ENCODE data around the gene SEMA5B. TPM values are rescaled to one million over a fixed set of nuclear protein-coding genes. Genes with fewer than 3 reads are reported as not detected.

SEMA5B gene
- total RNA-seq, 1 experiment from 2014 or later, result not detected

GRCh38 chr3:122873741-122874515, 153.6 kb downstream of the SEMA5B start:
- BruUV-seq (replicated peaks), result no TSS peak
- Histone ChIP-seq H3K27me3 (ENCODE audit: insufficient read depth, low read depth) (no peaks in the 10 kb centered on the region), H3F3A (ENCODE audit: insufficient read depth, low read depth) (no peaks in the 10 kb centered on the region), H3K9me2 (ENCODE audit: insufficient read depth) (no peaks in the 10 kb centered on the region; the same call in 1 of the 2 replicates), H3K79me2 (ENCODE audit: low read depth) (no peaks in the 10 kb centered on the region), H3K27ac (no peak overlapping the region), H3K9me3 (ENCODE audit: insufficient read depth, low read depth) (no peaks in the 10 kb centered on the region), H3K4me2 (no peak overlapping the region), H3K4me1 (replicated peaks; ENCODE audit: insufficient read depth) (no peaks in the 10 kb centered on the region), H2AFZ (no peak overlapping the region), H3K36me3 (ENCODE audit: low read depth) (no peaks in the 10 kb centered on the region), H4K20me1 (ENCODE audit: insufficient read depth) (no peaks in the 10 kb centered on the region), H3K4me3 (no peak overlapping the region)
- ChIA-PET POLR2A (ENCODE audit: unreplicated experiment) (no interaction called here), CTCF (no interaction called here)
- no peak for TF ChIP-seq EZH2 (IDR thresholded peaks at IDR 0.05; ENCODE audit: low read depth)
- intact Hi-C loops (cut with micrococcal nuclease; ENCODE audit: unreplicated experiment), result no loop called here
- DNase-seq, result no peak

DNA sequence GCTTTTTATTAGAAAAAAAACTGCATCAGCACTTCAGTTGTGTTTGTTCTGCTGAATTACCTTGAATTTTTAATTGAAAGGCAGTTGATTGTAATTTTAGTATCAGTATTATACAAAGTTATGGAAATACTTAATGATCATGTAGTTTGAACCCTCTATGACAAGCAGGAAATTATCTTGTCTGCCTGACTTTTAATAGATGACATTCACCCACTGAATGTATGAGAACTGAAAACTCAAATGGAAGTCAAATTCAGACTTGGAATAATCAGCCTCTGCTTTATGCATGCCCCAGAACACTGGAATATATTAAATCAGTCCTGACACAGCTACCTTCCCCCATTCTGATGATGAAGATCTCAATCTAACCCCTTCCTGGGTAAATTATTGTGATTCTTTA, 159.2 kb downstream of the SEMA5B start:
- Histone ChIP-seq H3K27me3 (ENCODE audit: insufficient read depth, low read depth) (no peaks in the 10 kb centered on the region), H3K4me2 (no peak overlapping the region), H3K79me2 (ENCODE audit: low read depth) (no peaks in the 10 kb centered on the region), H2AFZ (no peak overlapping the region), H3K9me2 (ENCODE audit: insufficient read depth) (no peaks in the 10 kb centered on the region; the same call in 1 of the 2 replicates), H3K27ac (no peak overlapping the region), H3K4me3 (no peak overlapping the region), H4K20me1 (ENCODE audit: insufficient read depth) (no peaks in the 10 kb centered on the region), H3F3A (ENCODE audit: insufficient read depth, low read depth) (no peaks in the 10 kb centered on the region), H3K9me3 (ENCODE audit: insufficient read depth, low read depth) (no peaks in the 10 kb centered on the region), H3K36me3 (ENCODE audit: low read depth) (no peaks in the 10 kb centered on the region), H3K4me1 (replicated peaks; ENCODE audit: insufficient read depth) (no peaks in the 10 kb centered on the region)
- no peak for DNase-seq
- CTCF ChIA-PET, result no interaction called here
- no TSS peak for BruUV-seq (replicated peaks)
- intact Hi-C loops (cut with micrococcal nuclease; ENCODE audit: unreplicated experiment), result no loop called here
- POLR2A ChIA-PET (ENCODE audit: unreplicated experiment), result no interaction called here
- TF ChIP-seq CTCF (conservative IDR thresholded peaks at IDR 0.05), result no peak
- no peak for TF ChIP-seq EZH2 (IDR thresholded peaks at IDR 0.05; ENCODE audit: low read depth)

DNA sequence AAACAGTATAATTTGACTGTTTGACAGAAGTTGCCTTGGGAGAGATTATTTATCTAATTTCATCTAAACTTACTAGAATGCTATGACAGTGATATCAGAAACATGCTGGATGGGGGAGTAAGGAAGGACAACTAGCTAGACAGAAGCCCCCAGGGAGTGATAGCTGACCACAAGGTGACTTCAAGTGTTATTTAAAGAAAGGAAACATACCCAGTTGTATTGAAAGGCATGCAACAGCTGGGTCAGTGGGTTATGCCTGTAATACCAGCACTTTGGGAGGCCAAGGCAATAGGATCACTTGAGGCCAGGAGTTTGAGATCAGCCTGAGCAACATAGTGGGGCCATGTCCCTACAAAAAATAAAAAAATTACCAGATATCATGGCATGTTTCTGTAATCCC, 163.1 kb downstream of the SEMA5B start:
- Histone ChIP-seq H3K9me3 (ENCODE audit: insufficient read depth, low read depth) (no peaks in the 10 kb centered on the region), H3F3A (ENCODE audit: insufficient read depth, low read depth) (no peaks in the 10 kb centered on the region), H4K20me1 (ENCODE audit: insufficient read depth) (no peaks in the 10 kb centered on the region), H3K79me2 (ENCODE audit: low read depth) (no peaks in the 10 kb centered on the region), H2AFZ (no peak overlapping the region), H3K4me3 (no peak overlapping the region), H3K27me3 (ENCODE audit: insufficient read depth, low read depth) (no peaks in the 10 kb centered on the region), H3K9me2 (ENCODE audit: insufficient read depth) (no peaks in the 10 kb centered on the region; the same call in 1 of the 2 replicates), H3K4me2 (no peak overlapping the region), H3K36me3 (ENCODE audit: low read depth) (no peaks in the 10 kb centered on the region), H3K4me1 (replicated peaks; ENCODE audit: insufficient read depth) (no peaks in the 10 kb centered on the region), H3K27ac (no peak overlapping the region)
- TF ChIP-seq EZH2 (IDR thresholded peaks at IDR 0.05; ENCODE audit: low read depth), result no peak
- TF ChIP-seq CTCF (conservative IDR thresholded peaks at IDR 0.05), result no peak
- DNase-seq, result no peak
- intact Hi-C loops (cut with micrococcal nuclease; ENCODE audit: unreplicated experiment), result no loop called here
- ChIA-PET CTCF (no interaction called here), POLR2A (ENCODE audit: unreplicated experiment) (no interaction called here)
- BruUV-seq (replicated peaks), result no TSS peak

DNA sequence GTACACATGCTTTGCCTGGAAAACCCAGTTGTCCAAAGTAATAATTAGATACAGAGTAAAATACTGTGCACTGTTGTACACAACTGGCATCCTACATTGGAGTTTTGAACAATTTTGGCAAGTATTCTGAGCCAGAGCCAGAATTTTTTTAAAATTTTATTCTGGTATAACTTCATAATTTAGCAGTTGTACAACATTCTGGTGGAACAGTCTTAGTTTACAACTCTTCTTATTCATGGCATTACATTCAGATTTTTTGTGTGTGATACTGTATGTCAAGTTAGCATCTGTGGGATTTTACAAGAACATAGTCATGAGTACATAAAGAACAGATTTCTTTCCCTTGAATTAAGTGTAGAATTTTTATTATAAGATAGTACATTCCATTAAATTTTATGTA, 165.2 kb downstream of the SEMA5B start:
- Histone ChIP-seq H3K4me3 (no peak overlapping the region), H3K27ac (no peak overlapping the region), H2AFZ (no peak overlapping the region), H3K4me2 (no peak overlapping the region), H3K27me3 (ENCODE audit: insufficient read depth, low read depth) (no peaks in the 10 kb centered on the region), H4K20me1 (ENCODE audit: insufficient read depth) (no peaks in the 10 kb centered on the region), H3K4me1 (replicated peaks; ENCODE audit: insufficient read depth) (peaks cover 10% of the 10 kb centered on the region), H3K79me2 (ENCODE audit: low read depth) (no peaks in the 10 kb centered on the region), H3K36me3 (ENCODE audit: low read depth) (no peaks in the 10 kb centered on the region), H3K9me3 (ENCODE audit: insufficient read depth, low read depth) (no peaks in the 10 kb centered on the region), H3F3A (ENCODE audit: insufficient read depth, low read depth) (no peaks in the 10 kb centered on the region), H3K9me2 (ENCODE audit: insufficient read depth) (no peaks in the 10 kb centered on the region)
- no peak for DNase-seq
- CTCF ChIA-PET, result no interaction called here
- POLR2A ChIA-PET (ENCODE audit: unreplicated experiment), result no interaction called here
- BruUV-seq (replicated peaks), result no TSS peak
- TF ChIP-seq EZH2 (IDR thresholded peaks at IDR 0.05; ENCODE audit: low read depth) (no peak), CTCF (conservative IDR thresholded peaks at IDR 0.05) (no peak)
- intact Hi-C loops (cut with micrococcal nuclease; ENCODE audit: unreplicated experiment), result no loop called here

Data from PC-9 (cell line).